T-helper 2 cell treated with Interferon-gamma antibody and Interleukin-4, amounts not matched to agents 5 μg/mL and 100 μg/mL, for 36 hours (primary cell): ENCODE measurements around the gene ANKH.
A peak's percentile ranks its signal among the peaks of the same experiment; 100 is the strongest.
"Not testable (repeated sequence)": the region's sequence is repeated elsewhere in the genome, so short reads cannot be mapped to it uniquely, and the experiment has no call there.

Experiments
- DNase-seq: peaks from one replicate; pipeline ENCODE4 v3.0.0; 2021; ENCODE audit warnings: low spot score
- H3K27ac Mint-ChIP-seq: one replicate; pipeline ENCODE4 v1.8.0; 2021; ENCODE audit warnings: mild to moderate bottlenecking, mixed read lengths
- H3K27me3 Mint-ChIP-seq: one replicate; pipeline ENCODE4 v1.8.0; 2021; ENCODE audit warnings: low read depth, mixed read lengths
- H3K36me3 Mint-ChIP-seq: one replicate; pipeline ENCODE4 v1.8.0; 2021; ENCODE audit warnings: low read depth, mixed read lengths
- H3K4me1 Mint-ChIP-seq: one replicate; pipeline ENCODE4 v1.8.0; 2021; ENCODE audit warnings: low read depth, mixed read lengths
- H3K4me3 Mint-ChIP-seq: one replicate; pipeline ENCODE4 v1.8.0; 2022; ENCODE audit warnings: mild to moderate bottlenecking, moderate library complexity, mixed read lengths
- H3K9me3 Mint-ChIP-seq: one replicate; pipeline ENCODE4 v1.8.0; 2021; ENCODE audit warnings: mixed read lengths

ANKH gene

GRCh38 chr5:14878192-14878591 is 6.6 kb upstream of the ANKH start:
- H3K9me3 Mint-ChIP-seq, H3K4me3 Mint-ChIP-seq, DNase-seq, H3K4me1 Mint-ChIP-seq, H3K36me3 Mint-ChIP-seq, H3K27ac Mint-ChIP-seq: not testable (repeated sequence)
- H3K27me3 Mint-ChIP-seq = peaks cover 31% of the 10 kb centered on the region

- Mint-ChIP-seq H3K4me3 (no peak overlapping the region), H3K4me1 (peaks cover 4% of the 10 kb centered on the region), H3K27ac (no peak overlapping the region), H3K27me3 (peaks cover 31% of the 10 kb centered on the region), H3K36me3 (no peaks in the 10 kb centered on the region), H3K9me3 (no peaks in the 10 kb centered on the region)
- DNase-seq = no peak
Observed at GRCh38 chr5:14876095-14876494, 4.5 kb upstream of the ANKH start.

- H3K4me3 Mint-ChIP-seq = peak overlapping the region; percentile 47
- H3K9me3 Mint-ChIP-seq = no peaks in the 10 kb centered on the region
- no peak overlapping the region for H3K27ac Mint-ChIP-seq
Observed at GRCh38 chr5:14873790-14874189, 2.2 kb upstream of the ANKH start.

GRCh38 chr5:14873093-14873492 is 1.5 kb upstream of the ANKH start:
- H3K9me3 Mint-ChIP-seq = no peaks in the 10 kb centered on the region
- peak overlapping the region; percentile 92 for H3K27ac Mint-ChIP-seq
- peaks cover 5% of the 10 kb centered on the region for H3K36me3 Mint-ChIP-seq
- peaks cover 23% of the 10 kb centered on the region for H3K27me3 Mint-ChIP-seq
- H3K4me3 Mint-ChIP-seq = no peak overlapping the region
- no peak for DNase-seq
- H3K4me1 Mint-ChIP-seq = peaks cover 23% of the 10 kb centered on the region

More at GRCh38 chr5:14873790-14874189, 2.2 kb upstream of the ANKH start:
- no peak for DNase-seq
- H3K4me1 Mint-ChIP-seq = peaks cover 21% of the 10 kb centered on the region
- peaks cover 3% of the 10 kb centered on the region for H3K36me3 Mint-ChIP-seq
- H3K27me3 Mint-ChIP-seq = peaks cover 24% of the 10 kb centered on the region

GRCh38 chr5:14872070-14872989 is 752 bp upstream of the ANKH start:
- Mint-ChIP-seq H3K27me3 (peaks cover 18% of the 10 kb centered on the region), H3K4me1 (peaks cover 28% of the 10 kb centered on the region), H3K36me3 (peaks cover 5% of the 10 kb centered on the region), H3K9me3 (no peaks in the 10 kb centered on the region), H3K4me3 (peak overlapping the region; percentile 90), H3K27ac (peak overlapping the region; percentile 92)
- peak; percentile 58 for DNase-seq

- peak; percentile 23 for DNase-seq
- peak overlapping the region; percentile 95 for H3K4me3 Mint-ChIP-seq
- no peaks in the 10 kb centered on the region for H3K9me3 Mint-ChIP-seq
- peaks cover 4% of the 10 kb centered on the region for H3K27me3 Mint-ChIP-seq
- peaks cover 26% of the 10 kb centered on the region for H3K4me1 Mint-ChIP-seq
- peak overlapping the region; percentile 93 for H3K27ac Mint-ChIP-seq
- peaks cover 5% of the 10 kb centered on the region for H3K36me3 Mint-ChIP-seq
Observed at GRCh38 chr5:14870337-14871213, 1.0 kb downstream of the ANKH start.

GRCh38 chr5:14869668-14870164 is 1.9 kb downstream of the ANKH start:
- Mint-ChIP-seq H3K27ac (peak overlapping the region; percentile 93), H3K36me3 (peaks cover 5% of the 10 kb centered on the region), H3K4me3 (peak overlapping the region; percentile 95), H3K4me1 (peaks cover 26% of the 10 kb centered on the region), H3K27me3 (peaks cover 2% of the 10 kb centered on the region), H3K9me3 (no peaks in the 10 kb centered on the region)
- peak; percentile 39 for DNase-seq

- Mint-ChIP-seq H3K27me3 (peaks cover 2% of the 10 kb centered on the region), H3K36me3 (peaks cover 5% of the 10 kb centered on the region), H3K4me1 (peaks cover 26% of the 10 kb centered on the region), H3K27ac (no peak overlapping the region), H3K4me3 (peak overlapping the region; percentile 95), H3K9me3 (no peaks in the 10 kb centered on the region)
- DNase-seq = no peak
Observed at GRCh38 chr5:14869233-14869632, 2.3 kb downstream of the ANKH start.

GRCh38 chr5:14868771-14869170 is 2.8 kb downstream of the ANKH start:
- no peak for DNase-seq
- H3K36me3 Mint-ChIP-seq = peaks cover 5% of the 10 kb centered on the region
- peaks cover under 1% of the 10 kb centered on the region for H3K27me3 Mint-ChIP-seq
- no peaks in the 10 kb centered on the region for H3K9me3 Mint-ChIP-seq
- peak overlapping the region; percentile 95 for H3K4me3 Mint-ChIP-seq
- H3K27ac Mint-ChIP-seq = no peak overlapping the region
- peaks cover 25% of the 10 kb centered on the region for H3K4me1 Mint-ChIP-seq

GRCh38 chr5:14864181-14864812 is 7.3 kb downstream of the ANKH start:
- no peaks in the 10 kb centered on the region for H3K27me3 Mint-ChIP-seq
- H3K36me3 Mint-ChIP-seq = peaks cover 8% of the 10 kb centered on the region
- no peak overlapping the region for H3K4me3 Mint-ChIP-seq
- H3K4me1 Mint-ChIP-seq = peaks cover 24% of the 10 kb centered on the region
- no peak overlapping the region for H3K27ac Mint-ChIP-seq
- no peaks in the 10 kb centered on the region for H3K9me3 Mint-ChIP-seq
- DNase-seq = no peak

GRCh38 chr5:14863105-14863504 is 8.5 kb downstream of the ANKH start:
- no peak overlapping the region for H3K27ac Mint-ChIP-seq
- H3K9me3 Mint-ChIP-seq = no peaks in the 10 kb centered on the region
- H3K4me3 Mint-ChIP-seq = no peak overlapping the region
- peaks cover 4% of the 10 kb centered on the region for H3K36me3 Mint-ChIP-seq
- H3K27me3 Mint-ChIP-seq = no peaks in the 10 kb centered on the region
- H3K4me1 Mint-ChIP-seq = peaks cover 17% of the 10 kb centered on the region
- no peak for DNase-seq

- Mint-ChIP-seq H3K9me3 (no peaks in the 10 kb centered on the region), H3K4me1 (peaks cover 13% of the 10 kb centered on the region), H3K27ac (no peak overlapping the region)
Observed at GRCh38 chr5:14861123-14861765, 10.3 kb downstream of the ANKH start.

GRCh38 chr5:14859980-14860379 is 11.6 kb downstream of the ANKH start:
- H3K36me3 Mint-ChIP-seq = peaks cover 5% of the 10 kb centered on the region

More at GRCh38 chr5:14861123-14861765, 10.3 kb downstream of the ANKH start:
- no peak overlapping the region for H3K4me3 Mint-ChIP-seq
- no peaks in the 10 kb centered on the region for H3K27me3 Mint-ChIP-seq
- peaks cover 5% of the 10 kb centered on the region for H3K36me3 Mint-ChIP-seq
- no peak for DNase-seq

More at GRCh38 chr5:14859980-14860379, 11.6 kb downstream of the ANKH start:
- Mint-ChIP-seq H3K4me1 (peaks cover 21% of the 10 kb centered on the region), H3K9me3 (no peaks in the 10 kb centered on the region), H3K27me3 (no peaks in the 10 kb centered on the region), H3K4me3 (no peak overlapping the region), H3K27ac (no peak overlapping the region)
- no peak for DNase-seq
